Measurements from ENCODE around the gene SLC23A1.

- no peak for TF ChIP-seq CTCF (IDR thresholded peaks at IDR 0.05; ENCODE audit: poor library complexity)
- no peak for TF ChIP-seq EZH2phosphoT487 (IDR thresholded peaks at IDR 0.05; ENCODE audit: low read depth, severe bottlenecking, unreplicated experiment)
Measured at GRCh38 chr5:139386050-139386438, 2.9 kb upstream of the SLC23A1 start.
